GM12873 (cell line): ENCODE measurements around the gene SPTB.
A peak's percentile ranks its signal among the peaks of the same experiment; 100 is the strongest.

Experiments used
- CTCF ChIP-seq: IDR thresholded peaks from 2 replicates; pipeline ENCODE4 v1.5.1; 2012; ENCODE audit warnings: low read depth, mild to moderate bottlenecking, moderate library complexity, low read length, control low read depth; ENCODE audit not compliant: insufficient read depth; ENCODE audit errors: missing control alignments

The SPTB gene

GRCh38 chr14:64826845-64827244 lies 52.9 kb downstream of the SPTB start:
- no peak for TF ChIP-seq CTCF

DNA sequence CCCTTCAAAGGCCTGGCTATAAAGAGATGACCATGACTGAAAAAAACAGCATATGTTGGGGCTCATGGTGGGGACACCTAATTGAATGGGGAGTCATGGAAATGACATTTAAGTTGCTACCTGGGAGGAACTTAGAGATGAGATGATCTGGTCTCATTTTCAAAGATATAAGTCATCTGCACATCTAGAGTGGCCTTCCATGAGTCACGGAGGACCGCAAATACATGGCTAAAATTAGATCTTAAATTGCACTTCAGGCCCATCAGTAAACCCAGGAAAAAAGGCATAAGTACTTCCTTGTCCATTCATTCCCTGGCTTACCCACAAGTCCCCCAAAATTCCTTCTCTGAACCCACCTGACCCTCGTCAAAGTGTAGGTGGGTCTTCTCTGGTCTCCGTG lies 53.4 kb downstream of the SPTB start:
- no peak for TF ChIP-seq CTCF

DNA sequence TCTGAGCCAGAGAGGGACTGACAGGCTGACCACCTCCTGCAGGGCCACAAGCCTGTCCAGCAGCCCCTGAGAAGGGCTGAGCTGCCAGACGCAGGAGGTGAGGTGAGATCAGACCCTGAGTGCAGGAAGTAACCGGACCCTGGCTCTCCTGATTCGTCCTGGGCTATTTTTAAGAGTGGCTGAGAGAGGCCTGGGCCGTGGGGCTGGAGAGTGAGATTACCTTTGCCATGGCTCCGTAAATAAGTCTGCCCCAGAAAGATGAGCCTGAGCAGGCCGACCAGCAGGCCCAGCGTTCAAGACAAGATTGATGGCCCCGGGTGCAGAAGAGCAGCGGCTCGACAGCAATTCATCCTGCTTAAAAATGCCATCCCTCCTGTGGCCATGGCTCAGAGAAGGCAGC lies 54.2 kb downstream of the SPTB start:
- TF ChIP-seq CTCF = no peak

DNA sequence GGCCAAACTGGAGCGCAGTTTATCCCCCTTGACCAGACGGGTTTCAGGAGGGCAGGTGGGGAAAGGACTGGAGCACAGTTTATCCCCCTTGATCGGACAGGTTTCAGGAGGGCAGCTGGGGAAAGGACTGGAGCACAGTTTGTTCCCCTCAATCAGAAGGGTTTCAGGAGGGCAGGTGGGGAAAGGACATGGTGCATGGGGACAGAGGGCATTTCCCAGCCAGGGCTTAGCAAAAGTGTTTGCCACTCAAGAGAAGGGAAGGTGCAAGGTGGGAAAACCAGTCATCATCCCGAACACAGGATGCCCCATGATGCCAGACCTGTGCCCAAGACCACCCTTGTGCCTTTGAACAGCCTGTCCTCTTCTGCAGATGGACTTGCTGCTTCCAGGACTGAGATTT lies 54.7 kb downstream of the SPTB start:
- no peak for TF ChIP-seq CTCF

DNA sequence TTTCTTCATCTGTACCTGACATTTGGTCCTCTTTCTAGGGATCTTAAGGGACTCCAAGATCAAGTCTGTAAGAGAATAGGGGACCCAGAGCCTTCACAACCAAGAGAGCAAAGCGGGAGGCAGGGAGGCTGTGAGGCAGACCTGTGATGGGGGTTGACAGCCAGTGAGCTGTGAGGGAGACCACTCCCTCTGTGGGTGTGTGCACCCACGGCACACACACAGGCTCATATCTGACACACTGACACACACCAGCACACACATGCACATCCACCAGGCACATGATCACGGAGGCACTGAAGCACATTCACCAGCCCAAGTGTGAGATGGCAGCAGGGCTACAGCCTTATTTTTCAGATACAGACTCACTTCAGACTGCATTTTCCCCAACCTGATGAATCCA lies 55.2 kb downstream of the SPTB start:
- no peak for TF ChIP-seq CTCF

DNA sequence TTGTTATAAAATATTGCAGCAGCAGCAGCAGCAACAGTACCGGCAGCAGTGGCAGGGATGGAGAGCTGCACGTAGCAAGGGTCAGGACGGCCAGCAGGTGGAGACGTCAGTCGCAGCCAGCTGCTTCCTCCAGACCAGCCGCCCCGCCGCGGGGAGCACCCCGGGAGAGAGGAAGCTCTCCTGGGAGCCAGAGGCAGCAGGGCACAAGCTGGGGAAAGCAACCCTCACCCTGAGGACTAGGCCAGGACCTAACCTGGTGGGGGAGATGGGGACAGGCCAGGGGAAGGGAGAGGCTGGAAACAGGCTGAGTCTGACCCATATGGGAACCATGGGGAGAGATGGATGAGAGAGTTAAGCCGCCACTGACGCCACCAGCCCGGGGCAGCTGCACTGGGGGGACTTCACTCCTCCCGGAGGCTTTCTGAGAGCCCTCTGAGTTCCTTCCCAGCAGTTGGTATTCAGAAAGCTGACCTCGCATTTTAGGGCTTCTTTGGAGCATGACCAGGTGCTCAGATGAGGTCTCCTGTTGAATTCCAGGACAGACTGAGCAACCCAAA lies 56.3 kb downstream of the SPTB start:
- peak; percentile 80 for TF ChIP-seq CTCF

- TF ChIP-seq CTCF = no peak
Measured at GRCh38 chr14:64821651-64822050, 58.1 kb downstream of the SPTB start.
